Liver (tissue), 9 donors: ENCODE measurements around the gene RPS28. TPM values are rescaled to one million over a fixed set of nuclear protein-coding genes. Genes with fewer than 3 reads are reported as not detected.
A peak's percentile ranks its signal among the peaks of the same experiment; 100 is the strongest.

ENCODE experiments used
- DNase-seq: peaks from one replicate; pipeline ENCODE4 v3.0.0-alpha.2; 2017; ENCODE audit warnings: low spot score
- H3K27ac ChIP-seq, 2 donors: one replicate each; pipeline ENCODE4 v1.7.0; 2013; ENCODE audit warnings: inconsistent platforms in 2 of 2, low read length in 2 of 2, control low read depth in 1 of 2, low read depth in 1 of 2, mild to moderate bottlenecking in 1 of 2
- H3K27me3 ChIP-seq, 4 donors: one replicate each; pipeline versions ENCODE4 v1.6.1 to v1.7.0; 2013; ENCODE audit warnings: low read length in 3 of 4, inconsistent platforms in 1 of 4, mild to moderate bottlenecking in 1 of 4, moderate library complexity in 1 of 4; ENCODE audit not compliant: control insufficient read depth in 4 of 4, insufficient read depth in 4 of 4
- H3K36me3 ChIP-seq, 4 donors: one replicate each; pipeline versions ENCODE4 v1.6.1 to v1.7.0; 2013; ENCODE audit warnings: low read length in 3 of 4, mild to moderate bottlenecking in 3 of 4, low read depth in 1 of 4, moderate library complexity in 1 of 4; ENCODE audit not compliant: control insufficient read depth in 4 of 4, insufficient read depth in 3 of 4
- H3K4me1 ChIP-seq, 4 donors: one replicate each; pipeline versions ENCODE4 v1.6.1 to v1.7.0; 2013; ENCODE audit warnings: low read length in 3 of 4, mild to moderate bottlenecking in 3 of 4, moderate library complexity in 1 of 4; ENCODE audit not compliant: control insufficient read depth in 4 of 4, insufficient read depth in 4 of 4
- H3K4me3 ChIP-seq, 3 donors: one replicate each; pipeline versions ENCODE4 v1.6.1 to v1.7.0; 2013; ENCODE audit warnings: low read length in 3 of 3, control low read depth in 1 of 3, low read depth in 1 of 3, mild to moderate bottlenecking in 1 of 3
- H3K9ac ChIP-seq, 2 donors: one replicate each; pipeline ENCODE4 v1.7.0; 2013; ENCODE audit warnings: low read length in 2 of 2, mild to moderate bottlenecking in 2 of 2, moderate library complexity in 2 of 2, control low read depth in 1 of 2, low read depth in 1 of 2
- H3K9me3 ChIP-seq, 4 donors: one replicate each; pipeline versions ENCODE4 v1.6.1 to v1.7.0; 2013; ENCODE audit warnings: low read length in 3 of 4; ENCODE audit not compliant: control insufficient read depth in 4 of 4
- EGR1 ChIP-seq, 2 donors: IDR thresholded peaks; 2 replicates each; pipeline ENCODE4 v1.6.1; 2016 to 2018; ENCODE audit warnings: antibody characterized with exemption in 2 of 2, low read depth in 2 of 2
- FOXA1 ChIP-seq: IDR thresholded peaks from 2 replicates; pipeline ENCODE4 v1.6.1; 2016; ENCODE audit warnings: antibody characterized with exemption
- FOXA2 ChIP-seq: IDR thresholded peaks from 2 replicates; pipeline ENCODE4 v1.6.1; 2016; ENCODE audit warnings: antibody characterized with exemption
- GABPA ChIP-seq, 2 donors: IDR thresholded peaks in 1 of 2; conservative IDR thresholded peaks in 1 of 2; 2 replicates each; pipeline ENCODE4 v1.6.1; 2016; ENCODE audit warnings: antibody characterized with exemption in 2 of 2, mild to moderate bottlenecking in 1 of 2, moderate library complexity in 1 of 2
- HNF4G ChIP-seq: IDR thresholded peaks from 2 replicates; pipeline ENCODE4 v1.6.1; 2016; ENCODE audit warnings: antibody characterized with exemption
- JUND ChIP-seq, 2 donors: IDR thresholded peaks; 2 replicates each; pipeline ENCODE4 v1.6.1; 2016; ENCODE audit warnings: antibody characterized with exemption in 2 of 2
- MAX ChIP-seq: IDR thresholded peaks from 2 replicates; pipeline ENCODE4 v1.6.1; 2016; ENCODE audit warnings: antibody characterized with exemption
- RAD21 ChIP-seq, 2 donors: IDR thresholded peaks; 2 replicates each; pipeline ENCODE4 v1.6.1; 2016; ENCODE audit warnings: antibody characterized with exemption in 2 of 2, mild to moderate bottlenecking in 2 of 2
- RXRA ChIP-seq, 2 donors: IDR thresholded peaks; 2 replicates each; pipeline ENCODE4 v1.6.1; 2017 to 2018; ENCODE audit warnings: antibody characterized with exemption in 2 of 2, mild to moderate bottlenecking in 1 of 2
- SP1 ChIP-seq: IDR thresholded peaks from 2 replicates; pipeline ENCODE4 v1.6.1; 2018; ENCODE audit warnings: antibody characterized with exemption, mild to moderate bottlenecking
- TAF1 ChIP-seq: conservative IDR thresholded peaks from 2 replicates; pipeline ENCODE4 v1.6.1; 2016; ENCODE audit warnings: antibody characterized with exemption, mild to moderate bottlenecking
- YY1 ChIP-seq: IDR thresholded peaks from 2 replicates; pipeline ENCODE4 v1.6.1; 2016; ENCODE audit warnings: antibody characterized with exemption, mild to moderate bottlenecking
- WGBS: extraction: QIAGEN DNeasy Blood & Tissue Kit; methylation state at CpG from one replicate; pipeline ENCODE4 v1.1.7; 2013; 5-methylcytosine and 5-hydroxymethylcytosine counted together
- polyA plus RNA-seq, 2 donors: library from polyadenylated mRNA; stranded (reverse) in 1 of 2; unstranded in 1 of 2; fragments of 200-250 nt in 1 of 2; fragments of >200 nt in 1 of 2; fragmentation: Nextera tagmentation in 1 of 2; extraction: Ambion mirVana in 1 of 2; gene quantifications; one replicate each; pipeline versions ENCODE4 v1.2.1 to v1.2.3, GENCODE V29; 2013 to 2015
- total RNA-seq, 2 donors: library from RNA; depleted of rRNA; stranded (reverse); fragments of >200 nt; gene quantifications; one replicate each; pipeline ENCODE4 v1.2.3, GENCODE V29; 2014
- TF ChIP-seq, protein P1 (sequence below): IDR thresholded peaks from 2 replicates; pipeline ENCODE4 v1.6.1; 2016; ENCODE audit warnings: antibody characterized with exemption
- TF ChIP-seq, protein P2 (sequence below): IDR thresholded peaks from 2 replicates; pipeline ENCODE4 v1.6.1; 2016; ENCODE audit warnings: antibody characterized with exemption, mild to moderate bottlenecking
- donor health status: healthy.
- donor health status: healthy.
- donor health status: healthy.
- donor health status: healthy.
- donor health status: healthy.

RPS28 gene
- total and polyA plus RNA-seq, 4 donors, result 74.7 to 467 (median 265) TPM

GRCh38 chr19:8307965-8308866 lies 13.1 kb upstream of the RPS28 start, which contains the start of gene CD320:
Gene CD320, minus strand, starts transcription at chr19:8308358. Its CDS starts 68 bp downstream, at chr19:8308290.
- peak within 1 kb of the TSS; percentile 53 to 72 for H3K27ac ChIP-seq
- H3K4me1 ChIP-seq, result peaks cover 14 to 35% (median 27%) of the 10 kb centered on the region in 4 donors
- H3K4me3 ChIP-seq, result peak within 1 kb of the TSS; percentile 39 to 65 (median 49)
- peaks cover 3 to 21% (median 9%) of the 10 kb centered on the region in 4 donors for H3K36me3 ChIP-seq
- H3K9me3 ChIP-seq, result no peaks in the 10 kb centered on the region
- under 1% methylated on average over 63 of the region's 63 CpGs for WGBS
- H3K9ac ChIP-seq, result peak within 1 kb of the TSS in 1 of 2 donors; percentile 3
- peak; percentile 92 for DNase-seq
- no peaks in the 10 kb centered on the region for H3K27me3 ChIP-seq
- TF ChIP-seq SP1 (no peak), RXRA (IDR thresholded peaks at IDR 0.05) (no peak), YY1 (peak; percentile 65), GABPA (IDR thresholded peaks at IDR 0.05 in 1 of 2, conservative IDR thresholded peaks at IDR 0.05 in 1 of 2) (peak in 1 of 2 donors; percentile 28), FOXA1 (no peak), HNF4G (no peak)

- Histone ChIP-seq H3K9me3 (no peaks in the 10 kb centered on the region), H3K36me3 (peaks cover 0 to 25% (median 12%) of the 10 kb centered on the region in 4 donors), H3K27me3 (no peaks in the 10 kb centered on the region), H3K9ac (no peak overlapping the region), H3K4me1 (peaks cover 14 to 35% (median 27%) of the 10 kb centered on the region in 4 donors), H3K27ac (no peak overlapping the region), H3K4me3 (no peak overlapping the region)
- TF ChIP-seq FOXA1 (no peak), GABPA (IDR thresholded peaks at IDR 0.05 in 1 of 2, conservative IDR thresholded peaks at IDR 0.05 in 1 of 2) (no peak), RAD21 (IDR thresholded peaks at IDR 0.05) (no peak), RXRA (IDR thresholded peaks at IDR 0.05) (no peak)
- WGBS, result 88% methylated on average over 17 of the region's 17 CpGs
- DNase-seq, result no peak
These were observed 12.4 kb upstream of the RPS28 start for GRCh38 chr19:8308891-8309291.

- TF ChIP-seq, protein P1, sequence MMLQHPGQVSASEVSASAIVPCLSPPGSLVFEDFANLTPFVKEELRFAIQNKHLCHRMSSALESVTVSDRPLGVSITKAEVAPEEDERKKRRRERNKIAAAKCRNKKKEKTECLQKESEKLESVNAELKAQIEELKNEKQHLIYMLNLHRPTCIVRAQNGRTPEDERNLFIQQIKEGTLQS, result no peak
- TF ChIP-seq RXRA (IDR thresholded peaks at IDR 0.05) (no peak), HNF4G (no peak), SP1 (no peak), FOXA2 (no peak), FOXA1 (no peak), MAX (no peak), RAD21 (IDR thresholded peaks at IDR 0.05) (no peak), TAF1 (no peak), EGR1 (IDR thresholded peaks at IDR 0.05; ENCODE audit: low read depth in 2 of 2) (no peak), JUND (IDR thresholded peaks at IDR 0.05) (no peak)
- TF ChIP-seq, protein P2, sequence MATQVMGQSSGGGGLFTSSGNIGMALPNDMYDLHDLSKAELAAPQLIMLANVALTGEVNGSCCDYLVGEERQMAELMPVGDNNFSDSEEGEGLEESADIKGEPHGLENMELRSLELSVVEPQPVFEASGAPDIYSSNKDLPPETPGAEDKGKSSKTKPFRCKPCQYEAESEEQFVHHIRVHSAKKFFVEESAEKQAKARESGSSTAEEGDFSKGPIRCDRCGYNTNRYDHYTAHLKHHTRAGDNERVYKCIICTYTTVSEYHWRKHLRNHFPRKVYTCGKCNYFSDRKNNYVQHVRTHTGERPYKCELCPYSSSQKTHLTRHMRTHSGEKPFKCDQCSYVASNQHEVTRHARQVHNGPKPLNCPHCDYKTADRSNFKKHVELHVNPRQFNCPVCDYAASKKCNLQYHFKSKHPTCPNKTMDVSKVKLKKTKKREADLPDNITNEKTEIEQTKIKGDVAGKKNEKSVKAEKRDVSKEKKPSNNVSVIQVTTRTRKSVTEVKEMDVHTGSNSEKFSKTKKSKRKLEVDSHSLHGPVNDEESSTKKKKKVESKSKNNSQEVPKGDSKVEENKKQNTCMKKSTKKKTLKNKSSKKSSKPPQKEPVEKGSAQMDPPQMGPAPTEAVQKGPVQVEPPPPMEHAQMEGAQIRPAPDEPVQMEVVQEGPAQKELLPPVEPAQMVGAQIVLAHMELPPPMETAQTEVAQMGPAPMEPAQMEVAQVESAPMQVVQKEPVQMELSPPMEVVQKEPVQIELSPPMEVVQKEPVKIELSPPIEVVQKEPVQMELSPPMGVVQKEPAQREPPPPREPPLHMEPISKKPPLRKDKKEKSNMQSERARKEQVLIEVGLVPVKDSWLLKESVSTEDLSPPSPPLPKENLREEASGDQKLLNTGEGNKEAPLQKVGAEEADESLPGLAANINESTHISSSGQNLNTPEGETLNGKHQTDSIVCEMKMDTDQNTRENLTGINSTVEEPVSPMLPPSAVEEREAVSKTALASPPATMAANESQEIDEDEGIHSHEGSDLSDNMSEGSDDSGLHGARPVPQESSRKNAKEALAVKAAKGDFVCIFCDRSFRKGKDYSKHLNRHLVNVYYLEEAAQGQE, result no peak
- Histone ChIP-seq H3K4me1 (peaks cover 14 to 35% (median 27%) of the 10 kb centered on the region in 4 donors), H3K27me3 (no peaks in the 10 kb centered on the region), H3K9me3 (no peaks in the 10 kb centered on the region), H3K36me3 (peaks cover 7 to 37% (median 17%) of the 10 kb centered on the region in 4 donors), H3K27ac (no peak overlapping the region), H3K9ac (no peak overlapping the region), H3K4me3 (no peak overlapping the region)
- no peak for DNase-seq
- WGBS, result 97% methylated on average over 17 of the region's 17 CpGs
These were observed 10.8 kb upstream of the RPS28 start for GRCh38 chr19:8310342-8311055.
